H1 (cell line): ENCODE measurements around the gene LDLRAD4. TPM values are rescaled to one million over a fixed set of nuclear protein-coding genes. Genes with fewer than 3 reads are reported as not detected.

Experiments
- BCL11A ChIP-seq, 2 experiments: IDR thresholded peaks; one replicate each; pipeline ENCODE4 v1.6.1; 2011; ENCODE audit warnings: low read depth in 2 of 2, low read length in 2 of 2, mild to moderate bottlenecking in 2 of 2
- POLR2AphosphoS5 ChIP-seq: IDR thresholded peaks from 2 replicates; pipeline ENCODE4 v1.6.1; 2011; ENCODE audit warnings: low read depth, low read length
- RNF2 ChIP-seq: fragments of 200-900, 300-1000 bp; sonication (generic); IDR thresholded peaks from 2 replicates; pipeline ENCODE4 v1.7.1; 2016; ENCODE audit warnings: borderline replicate concordance, low read depth, mild to moderate bottlenecking, antibody characterized with exemption, low read length; ENCODE audit not compliant: poor library complexity, severe bottlenecking; ENCODE audit errors: missing control alignments
- TAF7 ChIP-seq: optimal IDR thresholded peaks from 2 replicates; pipeline ENCODE3; 2011; ENCODE audit warnings: low read depth, mild to moderate bottlenecking, inconsistent platforms, low read length, moderate library complexity, borderline replicate concordance
- polyA plus RNA-seq, 7 experiments: library from polyadenylated mRNA; depleted of rRNA in 3 of 7; stranded (reverse) in 5 of 7; unstranded in 2 of 7; fragments of >200 nt in 5 of 7; fragments of 200-250 nt in 2 of 7; gene quantifications; 1 replicate in 5 of 7; 2 replicates in 1 of 7; 4 replicates in 1 of 7; pipeline versions ENCODE4 v1.2.1 to v1.2.3, GENCODE V29; 2011 to 2013; ENCODE audit warnings: missing spikeins in 2 of 7, mixed read lengths in 2 of 7
- total RNA-seq: library from RNA; stranded (reverse); fragmentation: NEBNext Ultra II Directional; extraction: Animal tissue kit (Norgen Biotek cat#: 25700); gene quantifications from 2 replicates; pipeline ENCODE4 v1.2.1, GENCODE V29; 2021
- TF ChIP-seq, protein P1 (sequence below): fragments of 300-600 bp; sonication (generic); IDR thresholded peaks from 2 replicates; pipeline ENCODE4 v1.7.1; 2012; ENCODE audit warnings: low read length, moderate library complexity, mild to moderate bottlenecking, inconsistent platforms; ENCODE audit not compliant: insufficient replicate concordance

The LDLRAD4 gene
- total and polyA plus RNA-seq, 2 of the 8 experiments (the other 6 are each of a cell fraction or from before 2014, with no cell fraction given): 0.77 to 1.4 TPM

DNA sequence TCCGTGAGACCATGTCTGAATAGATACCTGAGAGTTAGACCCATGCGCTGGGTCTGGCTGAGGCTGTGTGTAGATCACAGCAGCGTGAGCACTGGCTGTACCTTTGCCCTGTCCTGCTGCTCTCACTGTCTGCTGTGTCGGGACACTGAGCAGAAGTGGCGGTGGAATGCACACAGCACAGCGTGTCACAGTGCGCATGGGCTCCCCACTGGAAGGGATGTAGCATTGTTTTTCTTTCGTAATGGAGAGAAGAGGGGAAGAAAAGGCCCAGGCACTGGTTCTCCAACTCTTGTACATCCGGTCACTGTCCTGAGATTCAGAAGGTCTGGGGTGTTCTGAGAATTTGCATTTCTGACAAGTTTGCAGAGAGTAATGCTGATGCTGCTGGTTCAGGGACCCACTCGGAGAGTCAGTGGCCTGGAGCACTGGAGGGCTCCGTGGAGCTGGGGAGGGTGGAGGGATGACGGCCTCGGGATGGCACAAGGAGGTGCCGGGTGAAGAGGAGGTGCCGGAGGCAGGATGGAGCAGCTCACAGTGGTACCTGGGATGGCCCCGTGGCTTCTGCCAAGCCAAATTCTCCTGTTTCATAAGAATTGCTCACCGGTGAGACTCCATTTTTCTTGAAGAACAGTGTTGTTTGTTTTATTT, 252.8 kb downstream of the LDLRAD4 start (continued):
- TF ChIP-seq, protein P1, sequence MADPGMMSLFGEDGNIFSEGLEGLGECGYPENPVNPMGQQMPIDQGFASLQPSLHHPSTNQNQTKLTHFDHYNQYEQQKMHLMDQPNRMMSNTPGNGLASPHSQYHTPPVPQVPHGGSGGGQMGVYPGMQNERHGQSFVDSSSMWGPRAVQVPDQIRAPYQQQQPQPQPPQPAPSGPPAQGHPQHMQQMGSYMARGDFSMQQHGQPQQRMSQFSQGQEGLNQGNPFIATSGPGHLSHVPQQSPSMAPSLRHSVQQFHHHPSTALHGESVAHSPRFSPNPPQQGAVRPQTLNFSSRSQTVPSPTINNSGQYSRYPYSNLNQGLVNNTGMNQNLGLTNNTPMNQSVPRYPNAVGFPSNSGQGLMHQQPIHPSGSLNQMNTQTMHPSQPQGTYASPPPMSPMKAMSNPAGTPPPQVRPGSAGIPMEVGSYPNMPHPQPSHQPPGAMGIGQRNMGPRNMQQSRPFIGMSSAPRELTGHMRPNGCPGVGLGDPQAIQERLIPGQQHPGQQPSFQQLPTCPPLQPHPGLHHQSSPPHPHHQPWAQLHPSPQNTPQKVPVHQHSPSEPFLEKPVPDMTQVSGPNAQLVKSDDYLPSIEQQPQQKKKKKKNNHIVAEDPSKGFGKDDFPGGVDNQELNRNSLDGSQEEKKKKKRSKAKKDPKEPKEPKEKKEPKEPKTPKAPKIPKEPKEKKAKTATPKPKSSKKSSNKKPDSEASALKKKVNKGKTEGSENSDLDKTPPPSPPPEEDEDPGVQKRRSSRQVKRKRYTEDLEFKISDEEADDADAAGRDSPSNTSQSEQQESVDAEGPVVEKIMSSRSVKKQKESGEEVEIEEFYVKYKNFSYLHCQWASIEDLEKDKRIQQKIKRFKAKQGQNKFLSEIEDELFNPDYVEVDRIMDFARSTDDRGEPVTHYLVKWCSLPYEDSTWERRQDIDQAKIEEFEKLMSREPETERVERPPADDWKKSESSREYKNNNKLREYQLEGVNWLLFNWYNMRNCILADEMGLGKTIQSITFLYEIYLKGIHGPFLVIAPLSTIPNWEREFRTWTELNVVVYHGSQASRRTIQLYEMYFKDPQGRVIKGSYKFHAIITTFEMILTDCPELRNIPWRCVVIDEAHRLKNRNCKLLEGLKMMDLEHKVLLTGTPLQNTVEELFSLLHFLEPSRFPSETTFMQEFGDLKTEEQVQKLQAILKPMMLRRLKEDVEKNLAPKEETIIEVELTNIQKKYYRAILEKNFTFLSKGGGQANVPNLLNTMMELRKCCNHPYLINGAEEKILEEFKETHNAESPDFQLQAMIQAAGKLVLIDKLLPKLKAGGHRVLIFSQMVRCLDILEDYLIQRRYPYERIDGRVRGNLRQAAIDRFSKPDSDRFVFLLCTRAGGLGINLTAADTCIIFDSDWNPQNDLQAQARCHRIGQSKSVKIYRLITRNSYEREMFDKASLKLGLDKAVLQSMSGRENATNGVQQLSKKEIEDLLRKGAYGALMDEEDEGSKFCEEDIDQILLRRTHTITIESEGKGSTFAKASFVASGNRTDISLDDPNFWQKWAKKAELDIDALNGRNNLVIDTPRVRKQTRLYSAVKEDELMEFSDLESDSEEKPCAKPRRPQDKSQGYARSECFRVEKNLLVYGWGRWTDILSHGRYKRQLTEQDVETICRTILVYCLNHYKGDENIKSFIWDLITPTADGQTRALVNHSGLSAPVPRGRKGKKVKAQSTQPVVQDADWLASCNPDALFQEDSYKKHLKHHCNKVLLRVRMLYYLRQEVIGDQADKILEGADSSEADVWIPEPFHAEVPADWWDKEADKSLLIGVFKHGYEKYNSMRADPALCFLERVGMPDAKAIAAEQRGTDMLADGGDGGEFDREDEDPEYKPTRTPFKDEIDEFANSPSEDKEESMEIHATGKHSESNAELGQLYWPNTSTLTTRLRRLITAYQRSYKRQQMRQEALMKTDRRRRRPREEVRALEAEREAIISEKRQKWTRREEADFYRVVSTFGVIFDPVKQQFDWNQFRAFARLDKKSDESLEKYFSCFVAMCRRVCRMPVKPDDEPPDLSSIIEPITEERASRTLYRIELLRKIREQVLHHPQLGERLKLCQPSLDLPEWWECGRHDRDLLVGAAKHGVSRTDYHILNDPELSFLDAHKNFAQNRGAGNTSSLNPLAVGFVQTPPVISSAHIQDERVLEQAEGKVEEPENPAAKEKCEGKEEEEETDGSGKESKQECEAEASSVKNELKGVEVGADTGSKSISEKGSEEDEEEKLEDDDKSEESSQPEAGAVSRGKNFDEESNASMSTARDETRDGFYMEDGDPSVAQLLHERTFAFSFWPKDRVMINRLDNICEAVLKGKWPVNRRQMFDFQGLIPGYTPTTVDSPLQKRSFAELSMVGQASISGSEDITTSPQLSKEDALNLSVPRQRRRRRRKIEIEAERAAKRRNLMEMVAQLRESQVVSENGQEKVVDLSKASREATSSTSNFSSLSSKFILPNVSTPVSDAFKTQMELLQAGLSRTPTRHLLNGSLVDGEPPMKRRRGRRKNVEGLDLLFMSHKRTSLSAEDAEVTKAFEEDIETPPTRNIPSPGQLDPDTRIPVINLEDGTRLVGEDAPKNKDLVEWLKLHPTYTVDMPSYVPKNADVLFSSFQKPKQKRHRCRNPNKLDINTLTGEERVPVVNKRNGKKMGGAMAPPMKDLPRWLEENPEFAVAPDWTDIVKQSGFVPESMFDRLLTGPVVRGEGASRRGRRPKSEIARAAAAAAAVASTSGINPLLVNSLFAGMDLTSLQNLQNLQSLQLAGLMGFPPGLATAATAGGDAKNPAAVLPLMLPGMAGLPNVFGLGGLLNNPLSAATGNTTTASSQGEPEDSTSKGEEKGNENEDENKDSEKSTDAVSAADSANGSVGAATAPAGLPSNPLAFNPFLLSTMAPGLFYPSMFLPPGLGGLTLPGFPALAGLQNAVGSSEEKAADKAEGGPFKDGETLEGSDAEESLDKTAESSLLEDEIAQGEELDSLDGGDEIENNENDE: no peak
- TF ChIP-seq RNF2 (no peak), BCL11A (IDR thresholded peaks at IDR 0.05; ENCODE audit: low read depth in 2 of 2, low read length in 2 of 2) (no peak), POLR2AphosphoS5 (no peak), TAF7 (no peak)
